WTC11 (cell line): Measurements from ENCODE around the gene GLYR1.

Experiments used
- CBFB ChIP-seq: sonication (generic); formaldehyde crosslinking; IDR thresholded peaks from 2 replicates; pipeline ENCODE4 v1.8.1; 2022; ENCODE audit warnings: mild to moderate bottlenecking, low read depth, missing genetic modification reagents
- E2F1 ChIP-seq: sonication (generic); formaldehyde crosslinking; IDR thresholded peaks from 2 replicates; pipeline ENCODE4 v1.8.0; 2022; ENCODE audit warnings: mild to moderate bottlenecking, missing genetic modification reagents
- FOXJ3 ChIP-seq: sonication (generic); formaldehyde crosslinking; IDR thresholded peaks from 2 replicates; pipeline ENCODE4 v1.9.0; 2021; ENCODE audit warnings: missing genetic modification reagents, mild to moderate bottlenecking, borderline replicate concordance
- FOXP4 ChIP-seq: sonication (generic); formaldehyde crosslinking; IDR thresholded peaks from 2 replicates; pipeline ENCODE4 v1.8.0; 2022; ENCODE audit warnings: mild to moderate bottlenecking, missing genetic modification reagents
- NR3C1 ChIP-seq: sonication (generic); formaldehyde crosslinking; conservative IDR thresholded peaks from 2 replicates; pipeline ENCODE4 v1.8.1; 2023; ENCODE audit warnings: low read depth, mild to moderate bottlenecking, missing genetic modification reagents
- ZNF416 ChIP-seq: fragments of 250-450 bp; sonication (Bioruptor Pico); IDR thresholded peaks from 2 replicates; pipeline ENCODE4 v1.9.0; 2021; ENCODE audit warnings: mild to moderate bottlenecking, inconsistent platforms
- TF ChIP-seq, protein P1 (sequence below): fragments of 200-600 bp; IDR thresholded peaks from 2 replicates; pipeline ENCODE4 v1.8.0; 2022; ENCODE audit warnings: antibody characterized with exemption
- TF ChIP-seq, protein P2 (sequence below): sonication (generic); formaldehyde crosslinking; IDR thresholded peaks from 2 replicates; pipeline ENCODE4 v1.8.0; 2022; ENCODE audit warnings: mild to moderate bottlenecking, missing genetic modification reagents
- TF ChIP-seq, protein P3 (sequence below): sonication (generic); formaldehyde crosslinking; IDR thresholded peaks from 2 replicates; pipeline ENCODE4 v1.8.0; 2023; ENCODE audit warnings: missing genetic modification reagents
- TF ChIP-seq, protein P4 (sequence below): sonication (generic); formaldehyde crosslinking; IDR thresholded peaks from 2 replicates; pipeline ENCODE4 v1.8.1; 2023; ENCODE audit warnings: mild to moderate bottlenecking, missing genetic modification reagents, moderate library complexity

GRCh38 chr16:4785758-4786433, 61.2 kb downstream of the GLYR1 start:
- TF ChIP-seq FOXP4, result no peak
- TF ChIP-seq ZNF416, result no peak
- TF ChIP-seq, protein P1, sequence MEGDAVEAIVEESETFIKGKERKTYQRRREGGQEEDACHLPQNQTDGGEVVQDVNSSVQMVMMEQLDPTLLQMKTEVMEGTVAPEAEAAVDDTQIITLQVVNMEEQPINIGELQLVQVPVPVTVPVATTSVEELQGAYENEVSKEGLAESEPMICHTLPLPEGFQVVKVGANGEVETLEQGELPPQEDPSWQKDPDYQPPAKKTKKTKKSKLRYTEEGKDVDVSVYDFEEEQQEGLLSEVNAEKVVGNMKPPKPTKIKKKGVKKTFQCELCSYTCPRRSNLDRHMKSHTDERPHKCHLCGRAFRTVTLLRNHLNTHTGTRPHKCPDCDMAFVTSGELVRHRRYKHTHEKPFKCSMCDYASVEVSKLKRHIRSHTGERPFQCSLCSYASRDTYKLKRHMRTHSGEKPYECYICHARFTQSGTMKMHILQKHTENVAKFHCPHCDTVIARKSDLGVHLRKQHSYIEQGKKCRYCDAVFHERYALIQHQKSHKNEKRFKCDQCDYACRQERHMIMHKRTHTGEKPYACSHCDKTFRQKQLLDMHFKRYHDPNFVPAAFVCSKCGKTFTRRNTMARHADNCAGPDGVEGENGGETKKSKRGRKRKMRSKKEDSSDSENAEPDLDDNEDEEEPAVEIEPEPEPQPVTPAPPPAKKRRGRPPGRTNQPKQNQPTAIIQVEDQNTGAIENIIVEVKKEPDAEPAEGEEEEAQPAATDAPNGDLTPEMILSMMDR, result no peak
- TF ChIP-seq, protein P2, sequence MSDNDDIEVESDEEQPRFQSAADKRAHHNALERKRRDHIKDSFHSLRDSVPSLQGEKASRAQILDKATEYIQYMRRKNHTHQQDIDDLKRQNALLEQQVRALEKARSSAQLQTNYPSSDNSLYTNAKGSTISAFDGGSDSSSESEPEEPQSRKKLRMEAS (CRISPR knock-in tag), result no peak
- TF ChIP-seq NR3C1 (CRISPR knock-in tag), result no peak
- no peak for TF ChIP-seq CBFB (CRISPR knock-in tag)
- TF ChIP-seq, protein P3, sequence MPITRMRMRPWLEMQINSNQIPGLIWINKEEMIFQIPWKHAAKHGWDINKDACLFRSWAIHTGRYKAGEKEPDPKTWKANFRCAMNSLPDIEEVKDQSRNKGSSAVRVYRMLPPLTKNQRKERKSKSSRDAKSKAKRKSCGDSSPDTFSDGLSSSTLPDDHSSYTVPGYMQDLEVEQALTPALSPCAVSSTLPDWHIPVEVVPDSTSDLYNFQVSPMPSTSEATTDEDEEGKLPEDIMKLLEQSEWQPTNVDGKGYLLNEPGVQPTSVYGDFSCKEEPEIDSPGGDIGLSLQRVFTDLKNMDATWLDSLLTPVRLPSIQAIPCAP (CRISPR knock-in tag), result no peak
- TF ChIP-seq FOXJ3 (CRISPR knock-in tag), result no peak
- TF ChIP-seq, protein P4, sequence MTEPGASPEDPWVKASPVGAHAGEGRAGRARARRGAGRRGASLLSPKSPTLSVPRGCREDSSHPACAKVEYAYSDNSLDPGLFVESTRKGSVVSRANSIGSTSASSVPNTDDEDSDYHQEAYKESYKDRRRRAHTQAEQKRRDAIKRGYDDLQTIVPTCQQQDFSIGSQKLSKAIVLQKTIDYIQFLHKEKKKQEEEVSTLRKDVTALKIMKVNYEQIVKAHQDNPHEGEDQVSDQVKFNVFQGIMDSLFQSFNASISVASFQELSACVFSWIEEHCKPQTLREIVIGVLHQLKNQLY (CRISPR knock-in tag), result no peak
- TF ChIP-seq E2F1 (CRISPR knock-in tag), result no peak
